CD4-positive, alpha-beta T cell (primary cell): ENCODE results near the gene TMEM54. TPM values are rescaled to one million over a fixed set of nuclear protein-coding genes. Genes with fewer than 3 reads are reported as not detected.

Experiments
- ATAC-seq: fragments of 200-7000 bp; cut with Tn5 transposase; one replicate; pipeline ENCODE4 v1.10.0; 2022; ENCODE audit warnings: mild to moderate bottlenecking; ENCODE audit not compliant: poor library complexity
- CTCF ChIA-PET: fragments of 350-600 bp; sonication (Branson Sonifier 250); formaldehyde crosslinking; loops from one replicate; lab custom pipeline; 2021; ENCODE audit warnings: antibody characterized with exemption, inconsistent platforms; lab: Charles Lee
- POLR2A ChIA-PET: fragments of 350-600 bp; sonication (Branson Sonifier 250); formaldehyde crosslinking; loops from one replicate; lab custom pipeline; 2021; ENCODE audit warnings: antibody characterized with exemption, inconsistent platforms; lab: Charles Lee
- DNase-seq, 14 experiments: peaks; one replicate each; pipeline ENCODE4 v3.0.0-alpha.2; 2013 to 2020; ENCODE audit warnings: mixed read lengths in 2 of 14
- H3K27ac ChIP-seq, 2 donors: one replicate each; pipeline versions ENCODE4 v1.5.1 to v1.7.0; 2013; ENCODE audit warnings: low read length in 2 of 2, low read depth in 1 of 2, mild to moderate bottlenecking in 1 of 2
- H3K27me3 ChIP-seq, 2 experiments: 1 replicate in 1 of 2; 2 replicates in 1 of 2; pipeline versions ENCODE4 v1.6.1 to v1.7.0; 2013; ENCODE audit warnings: low read length in 2 of 2, control low read depth in 1 of 2, mild to moderate bottlenecking in 1 of 2, moderate library complexity in 1 of 2; ENCODE audit not compliant: insufficient read depth in 2 of 2, control insufficient read depth in 1 of 2
- H3K36me3 ChIP-seq: one replicate; pipeline ENCODE4 v1.6.1; 2013; ENCODE audit warnings: low read length, control low read depth; ENCODE audit not compliant: insufficient read depth
- H3K4me1 ChIP-seq: one replicate; pipeline ENCODE4 v1.6.1; 2013; ENCODE audit warnings: low read length, control low read depth; ENCODE audit not compliant: insufficient read depth
- H3K4me3 ChIP-seq: one replicate; pipeline ENCODE4 v1.5.1; 2013; ENCODE audit warnings: mild to moderate bottlenecking, low read length, moderate library complexity
- H3K9me3 ChIP-seq, 2 experiments: 1 replicate in 1 of 2; 2 replicates in 1 of 2; pipeline versions ENCODE4 v1.6.1 to v1.7.0; 2013; ENCODE audit warnings: low read length in 2 of 2, mild to moderate bottlenecking in 2 of 2, control low read depth in 1 of 2, moderate library complexity in 1 of 2; ENCODE audit not compliant: control insufficient read depth in 1 of 2, insufficient read depth in 1 of 2
- H3K27ac Mint-ChIP-seq: one replicate; pipeline ENCODE4 v1.8.0; 2020; ENCODE audit warnings: mixed read lengths
- H3K27me3 Mint-ChIP-seq: one replicate; pipeline ENCODE4 v1.8.0; 2021; ENCODE audit warnings: mixed read lengths
- H3K36me3 Mint-ChIP-seq: one replicate; pipeline ENCODE4 v1.8.0; 2021; ENCODE audit warnings: low read depth, mixed read lengths
- H3K4me1 Mint-ChIP-seq: one replicate; pipeline ENCODE4 v1.8.0; 2021; ENCODE audit warnings: low read depth, mixed read lengths
- H3K4me3 Mint-ChIP-seq: one replicate; pipeline ENCODE4 v1.8.0; 2020; ENCODE audit warnings: mild to moderate bottlenecking, mixed read lengths
- H3K9me3 Mint-ChIP-seq: one replicate; pipeline ENCODE4 v1.8.0; 2020; ENCODE audit warnings: mixed read lengths
- CTCF ChIP-seq: fragments of 200-600 bp; IDR thresholded peaks from one replicate; pipeline ENCODE4 v1.8.0; 2022; ENCODE audit warnings: antibody characterized with exemption, mild to moderate bottlenecking
- intact Hi-C, 2 experiments: fragments of 100-400 bp; cut with DNase I in 1 of 2; cut with micrococcal nuclease in 1 of 2; formaldehyde crosslinking; loops; one replicate each; pipeline versions ENCODE4 v1.15.1 to v1.9.0; 2023 to 2025; cut with DNase I, micrococcal nuclease
- total RNA-seq, 174 experiments: library from RNA in 2 of 174; stranded (reverse) in 2 of 174; gene quantifications; one replicate each; pipeline ENCODE4 v1.2.3 and lab custom pipeline; 2021 to 2026

Gene TMEM54
- total RNA-seq, 2 experiments from 2014 or later: not detected

DNA sequence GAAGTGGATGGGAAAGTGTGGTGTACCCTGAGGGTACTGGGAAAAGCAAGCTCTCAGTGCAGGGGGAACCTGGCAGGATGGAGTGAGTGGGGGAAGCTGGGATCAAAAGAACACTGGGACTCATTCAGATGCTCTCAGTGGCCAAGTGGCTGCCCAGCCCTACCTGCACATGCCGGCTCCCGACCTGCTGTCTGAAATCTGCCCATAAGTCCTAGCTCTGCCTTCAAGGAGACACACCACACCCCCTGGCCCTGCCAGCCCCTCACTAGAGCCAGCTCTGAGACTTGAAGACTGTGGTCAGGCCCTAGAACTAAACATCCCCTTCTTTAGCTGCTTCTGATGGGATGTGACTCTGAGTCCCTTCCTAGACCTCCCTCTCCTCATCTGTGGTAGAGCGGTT is 2.2 kb downstream of the TMEM54 start:
- intact Hi-C loops: no loop called here
- no peaks in the 10 kb centered on the region for H3K36me3 Mint-ChIP-seq
- Histone ChIP-seq H3K4me1 (peaks cover 13% of the 10 kb centered on the region), H3K9me3 (peaks cover 0 to 14% of the 10 kb centered on the region in 2 experiments), H3K4me3 (no peak overlapping the region), H3K36me3 (no peaks in the 10 kb centered on the region), H3K27me3 (peaks cover 31 to 61% of the 10 kb centered on the region in 2 experiments), H3K27ac (no peak overlapping the region)
- TF ChIP-seq CTCF: no peak
- peaks cover 10% of the 10 kb centered on the region for H3K4me1 Mint-ChIP-seq
- H3K9me3 Mint-ChIP-seq: no peaks in the 10 kb centered on the region
- H3K27me3 Mint-ChIP-seq: peaks cover 83% of the 10 kb centered on the region
- ChIA-PET POLR2A (no interaction called here), CTCF (no interaction called here)
- no peak overlapping the region for H3K4me3 Mint-ChIP-seq
- no peak for DNase-seq
- ATAC-seq: no peak
- H3K27ac Mint-ChIP-seq: no peak overlapping the region

GRCh38 chr1:32898056-32898455 is 3.1 kb downstream of the TMEM54 start:
- H3K9me3 Mint-ChIP-seq: no peaks in the 10 kb centered on the region
- H3K36me3 Mint-ChIP-seq: no peaks in the 10 kb centered on the region
- ChIA-PET POLR2A (no interaction called here), CTCF (interaction anchor here (0.6 kb wide), 1 partner anchor 371 kb away, joined by 3 read pairs; no protein-coding TSS in a partner anchor)
- Histone ChIP-seq H3K27ac (no peak overlapping the region), H3K4me1 (peaks cover 22% of the 10 kb centered on the region), H3K27me3 (peaks cover 39 to 70% of the 10 kb centered on the region in 2 experiments), H3K9me3 (peaks cover 0 to 16% of the 10 kb centered on the region in 2 experiments), H3K4me3 (no peak overlapping the region), H3K36me3 (no peaks in the 10 kb centered on the region)
- no peak for TF ChIP-seq CTCF
- peaks cover 87% of the 10 kb centered on the region for H3K27me3 Mint-ChIP-seq
- ATAC-seq: no peak
- H3K4me3 Mint-ChIP-seq: no peak overlapping the region
- no peak for DNase-seq
- no peak overlapping the region for H3K27ac Mint-ChIP-seq
- peaks cover 10% of the 10 kb centered on the region for H3K4me1 Mint-ChIP-seq
- intact Hi-C loops: no loop called here

GRCh38 chr1:32897082-32898049 is 3.8 kb downstream of the TMEM54 start:
- no peak for DNase-seq
- TF ChIP-seq CTCF: no peak
- intact Hi-C loops: no loop called here
- peaks cover 0 to 21% of the 10 kb centered on the region in 2 experiments for H3K9me3 ChIP-seq
- H3K36me3 ChIP-seq: no peaks in the 10 kb centered on the region
- ChIA-PET CTCF (interaction anchor here (0.5 to 0.6 kb wide), 2 partner anchors 56 to 370 kb away, joined by 3 read pairs; no protein-coding TSS in a partner anchor), POLR2A (no interaction called here)
- peaks cover 86% of the 10 kb centered on the region for H3K27me3 Mint-ChIP-seq
- H3K4me1 ChIP-seq: peaks cover 27% of the 10 kb centered on the region
- H3K27ac ChIP-seq: no peak overlapping the region
- H3K4me3 ChIP-seq: no peak overlapping the region
- ATAC-seq: no peak
- no peaks in the 10 kb centered on the region for H3K36me3 Mint-ChIP-seq
- no peak overlapping the region for H3K27ac Mint-ChIP-seq
- peaks cover 14% of the 10 kb centered on the region for H3K4me1 Mint-ChIP-seq
- no peaks in the 10 kb centered on the region for H3K9me3 Mint-ChIP-seq
- H3K4me3 Mint-ChIP-seq: no peak overlapping the region
- peaks cover 38 to 71% of the 10 kb centered on the region in 2 experiments for H3K27me3 ChIP-seq
